OCI-M2 (cell line): ENCODE measurements around the gene CDON.
"Not testable (repeated sequence)": the region's sequence is repeated elsewhere in the genome, so short reads cannot be mapped to it uniquely, and the experiment has no call there.

Source experiments
- DNase-seq: peaks from one replicate; lab custom pipeline; 2025; ENCODE audit not compliant: unreplicated experiment; lab: John Stamatoyannopoulos, UW

Gene CDON

GRCh38 chr11:125995313-125995712 lies 67.4 kb downstream of the CDON start:
- no peak for DNase-seq

GRCh38 chr11:125994509-125994908 lies 68.2 kb downstream of the CDON start:
- DNase-seq = no peak

GRCh38 chr11:125992893-125993292 lies 69.8 kb downstream of the CDON start:
- DNase-seq = no peak

GRCh38 chr11:125990244-125990643 lies 72.4 kb downstream of the CDON start:
- no peak for DNase-seq

GRCh38 chr11:125987066-125987641 lies 75.5 kb downstream of the CDON start:
- DNase-seq = no peak

GRCh38 chr11:125985956-125986355 lies 76.7 kb downstream of the CDON start:
- DNase-seq = not testable (repeated sequence)

GRCh38 chr11:125982348-125982730 lies 80.3 kb downstream of the CDON start:
- no peak for DNase-seq

GRCh38 chr11:125980436-125980835 lies 82.2 kb downstream of the CDON start:
- DNase-seq = no peak

- no peak for DNase-seq
These were observed 83.2 kb downstream of the CDON start for GRCh38 chr11:125979511-125979910.

- DNase-seq = no peak
These were observed 83.8 kb downstream of the CDON start for GRCh38 chr11:125978778-125979407.

GRCh38 chr11:125978181-125978716 lies 84.4 kb downstream of the CDON start:
- DNase-seq = no peak

GRCh38 chr11:125977333-125977732 lies 85.3 kb downstream of the CDON start:
- DNase-seq = no peak

- no peak for DNase-seq
These were observed 86.5 kb downstream of the CDON start for GRCh38 chr11:125976156-125976555.

GRCh38 chr11:125975634-125976033 lies 87.0 kb downstream of the CDON start:
- DNase-seq = no peak

- DNase-seq = no peak
These were observed 88.4 kb downstream of the CDON start for GRCh38 chr11:125974284-125974683.

GRCh38 chr11:125971618-125972017 lies 91.0 kb downstream of the CDON start:
- DNase-seq = no peak

- no peak for DNase-seq
These were observed 94.3 kb downstream of the CDON start for GRCh38 chr11:125968354-125968753.

- DNase-seq = no peak
These were observed 95.2 kb downstream of the CDON start for GRCh38 chr11:125967515-125967914.

GRCh38 chr11:125960771-125961170 lies 101.9 kb downstream of the CDON start:
- no peak for DNase-seq

GRCh38 chr11:125959931-125960330 lies 102.7 kb downstream of the CDON start:
- DNase-seq = no peak

- no peak for DNase-seq
These were observed 103.2 kb downstream of the CDON start for GRCh38 chr11:125959511-125959910.

- DNase-seq = no peak
These were observed 103.7 kb downstream of the CDON start for GRCh38 chr11:125958872-125959400.
